Endothelial cell of umbilical vein (primary cell): ENCODE measurements around the gene MSANTD3. TPM values are rescaled to one million over a fixed set of nuclear protein-coding genes. Genes with fewer than 3 reads are reported as not detected.
A peak's percentile ranks its signal among the peaks of the same experiment; 100 is the strongest.

Experiments
- BruUV-seq: library from RNA; stranded (reverse); fragments of 400-500 nt; replicated peaks from 2 replicates; lab custom pipeline; 2021; lab: Mats Ljungman, UMichigan
- CTCF ChIA-PET: fragments of 300-600, 350-600 bp; sonication (Branson Sonifier 250); formaldehyde crosslinking; loops from one replicate; lab custom pipeline; 2021; ENCODE audit warnings: antibody characterized with exemption, inconsistent platforms; lab: Charles Lee
- POLR2A ChIA-PET: fragments of 300-600, 350-600 bp; sonication (Branson Sonifier 250); formaldehyde crosslinking; loops from one replicate; lab custom pipeline; 2021; ENCODE audit warnings: antibody characterized with exemption, inconsistent platforms; lab: Charles Lee
- DNase-seq: peaks from one replicate; pipeline ENCODE4 v3.0.0-alpha.2; 2011; ENCODE audit warnings: low read depth, low spot score
- FAIRE-seq: peaks from 2 replicates; lab custom pipeline; 2011; peaks lifted over from hg19 to GRCh38; lab: Jason Lieb, UNC
- H2AFZ ChIP-seq: 2 replicates; pipeline ENCODE4 v1.6.0; 2012; ENCODE audit warnings: low read depth, low read length, control low read depth, inconsistent platforms
- H3K27ac ChIP-seq: 2 replicates; pipeline ENCODE4 v1.5.1; 2011; ENCODE audit warnings: low read depth, mild to moderate bottlenecking, control low read depth, low read length, moderate library complexity; ENCODE audit not compliant: insufficient read depth
- H3K27me3 ChIP-seq, 2 experiments: 2 replicates each; pipeline versions ENCODE4 v1.6.0 to v1.6.1; 2011; ENCODE audit warnings: low read length in 2 of 2, mixed read lengths in 1 of 2; ENCODE audit not compliant: control insufficient read depth in 2 of 2, insufficient read depth in 2 of 2
- H3K36me3 ChIP-seq, 2 experiments: 2 replicates in 1 of 2; 3 replicates in 1 of 2; pipeline ENCODE4 v1.5.1; 2011; ENCODE audit warnings: low read length in 2 of 2, mild to moderate bottlenecking in 1 of 2, moderate library complexity in 1 of 2; ENCODE audit not compliant: control insufficient read depth in 2 of 2, insufficient read depth in 2 of 2; ENCODE audit errors: extremely low read depth in 1 of 2
- H3K4me1 ChIP-seq: 3 replicates; pipeline ENCODE4 v1.5.1; 2011; ENCODE audit warnings: mild to moderate bottlenecking, low read length; ENCODE audit not compliant: control insufficient read depth, insufficient read depth; ENCODE audit errors: extremely low read depth
- H3K4me2 ChIP-seq: 2 replicates; pipeline ENCODE4 v1.6.1; 2011; ENCODE audit warnings: low read length, control low read depth, mixed read lengths; ENCODE audit not compliant: insufficient read depth
- H3K4me3 ChIP-seq, 3 experiments: fragments of 200-600 bp in 1 of 3; sonication (generic), shearing (Covaris generic) in 1 of 3; replicated peaks in 1 of 3; 2 replicates each; pipeline ENCODE4 v1.5.1; 2011 to 2016; ENCODE audit warnings: control low read depth in 3 of 3, low read length in 3 of 3, mild to moderate bottlenecking in 2 of 3, inconsistent platforms in 1 of 3, low read depth in 1 of 3, moderate library complexity in 1 of 3; ENCODE audit not compliant: insufficient read depth in 1 of 3
- H3K79me2 ChIP-seq: 2 replicates; pipeline ENCODE4 v1.6.0; 2012; ENCODE audit warnings: low read length, inconsistent platforms; ENCODE audit not compliant: control insufficient read depth, insufficient read depth
- H3K9ac ChIP-seq: replicated peaks from 2 replicates; pipeline ENCODE3; 2011; ENCODE audit warnings: low read length, control low read depth; ENCODE audit not compliant: insufficient read depth; ENCODE audit errors: extremely low read depth
- H3K9me1 ChIP-seq: replicated peaks from 3 replicates; pipeline ENCODE4 v1.6.0; 2011; ENCODE audit warnings: mild to moderate bottlenecking, low read length; ENCODE audit not compliant: control insufficient read depth, insufficient read depth; ENCODE audit errors: extremely low read depth
- H3K9me3 ChIP-seq: replicated peaks from 2 replicates; pipeline ENCODE4 v1.5.1; 2012; ENCODE audit warnings: low read length, inconsistent platforms; ENCODE audit not compliant: control insufficient read depth, insufficient read depth
- H4K20me1 ChIP-seq: replicated peaks from 2 replicates; pipeline ENCODE3; 2011; ENCODE audit warnings: mild to moderate bottlenecking, low read length; ENCODE audit not compliant: control insufficient read depth, insufficient read depth; ENCODE audit errors: extremely low read depth
- EZH2 ChIP-seq: IDR thresholded peaks from 2 replicates; pipeline ENCODE4 v1.6.1; 2012; ENCODE audit warnings: borderline replicate concordance, low read depth, mild to moderate bottlenecking, moderate library complexity, low read length, inconsistent platforms; ENCODE audit not compliant: severe bottlenecking
- FOS ChIP-seq: IDR thresholded peaks from 2 replicates; pipeline ENCODE4 v1.6.1; 2011; ENCODE audit warnings: mild to moderate bottlenecking, low read length, moderate library complexity, borderline replicate concordance; ENCODE audit not compliant: insufficient read depth
- GATA2 ChIP-seq: IDR thresholded peaks from 2 replicates; pipeline ENCODE4 v1.7.0; 2011; ENCODE audit warnings: low read depth, mild to moderate bottlenecking, moderate library complexity, mixed read lengths, low read length; ENCODE audit not compliant: insufficient read length, insufficient read depth
- JUN ChIP-seq: IDR thresholded peaks from 2 replicates; pipeline ENCODE4 v1.6.1; 2011; ENCODE audit warnings: borderline replicate concordance, low read depth; ENCODE audit not compliant: insufficient read length, insufficient read depth
- MYC ChIP-seq: IDR thresholded peaks from one replicate; pipeline ENCODE4 v1.6.1; 2011; ENCODE audit warnings: mild to moderate bottlenecking, low read depth, low read length
- POLR2A ChIP-seq: IDR thresholded peaks from 2 replicates; pipeline ENCODE4 v1.6.1; 2012; ENCODE audit warnings: low read depth, mild to moderate bottlenecking, control low read depth, low read length
- POLR2AphosphoS5 ChIP-seq: IDR thresholded peaks from 2 replicates; pipeline ENCODE4 v1.6.1; 2012; ENCODE audit warnings: low read depth, mild to moderate bottlenecking, control low read depth, low read length, moderate library complexity; ENCODE audit not compliant: insufficient read depth
- dilution Hi-C: fragments of 300-500 bp; cut with MboI; formaldehyde crosslinking; loops from one replicate; pipeline ENCODE4 v1.15.0; 2019; ENCODE audit warnings: low sequenced_read_pairs; ENCODE audit not compliant: extremely low pct_ligation_motif_present
- intact Hi-C: fragments of 100-400 bp; cut with micrococcal nuclease; formaldehyde crosslinking; loops from one replicate; pipeline ENCODE4 v1.10.0; 2022
- polyA plus RNA-seq, 4 experiments: library from polyadenylated mRNA; depleted of rRNA in 3 of 4; stranded (reverse) in 3 of 4; unstranded in 1 of 4; fragments of >200 nt; gene quantifications; 2 replicates each; pipeline versions ENCODE4 v1.2.1 to v1.2.3, GENCODE V29; 2011 to 2012; ENCODE audit warnings: missing spikeins in 1 of 4
- total RNA-seq: library from RNA; stranded (reverse); gene quantifications from 2 replicates; pipeline ENCODE4 v1.2.3, GENCODE V29; 2021
- TF ChIP-seq, protein P1 (sequence below): IDR thresholded peaks from 2 replicates; pipeline ENCODE4 v1.6.1; 2011; ENCODE audit not compliant: insufficient read depth, insufficient read length
- TF ChIP-seq, protein P2 (sequence below), 2 donors: IDR thresholded peaks; 1 replicate in 1 of 2; 2 replicates in 1 of 2; pipeline ENCODE4 v1.5.1; 2011; ENCODE audit warnings: low read length in 2 of 2, mild to moderate bottlenecking in 2 of 2, moderate library complexity in 2 of 2, control low read depth in 1 of 2, inconsistent platforms in 1 of 2, low read depth in 1 of 2; ENCODE audit not compliant: insufficient read depth in 1 of 2; ENCODE audit errors: extremely low read depth in 1 of 2

Gene MSANTD3
- total and polyA plus RNA-seq, 2 donors (not counting 3 experiments of a cell fraction or from before 2014, with no cell fraction given): 31.3 to 88.5 TPM

DNA sequence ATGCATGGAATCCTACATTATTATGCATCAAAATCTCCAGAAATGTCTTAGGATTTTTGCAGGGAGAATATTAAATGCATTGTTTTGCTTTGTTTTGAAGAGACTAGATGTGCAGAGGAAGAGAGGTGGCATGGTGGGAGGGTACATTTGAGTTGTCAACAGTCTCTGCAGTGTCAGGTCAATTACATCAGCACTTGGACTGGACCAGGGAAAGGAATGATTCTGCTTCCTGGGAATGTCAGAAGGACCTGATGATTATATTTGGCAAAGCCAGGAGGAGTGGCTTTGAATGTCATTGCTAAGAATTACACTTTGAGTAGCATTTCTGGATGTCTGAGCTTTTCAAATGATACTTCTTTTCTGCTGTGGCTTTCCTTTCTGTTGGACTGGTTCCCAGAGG lies 28.5 kb downstream of the MSANTD3 start:
- BruUV-seq: no TSS peak
- peaks cover 2% of the 10 kb centered on the region for H3K79me2 ChIP-seq
- H3K9ac ChIP-seq: no peak overlapping the region
- H3K9me3 ChIP-seq: no peaks in the 10 kb centered on the region
- no peak overlapping the region for H3K27ac ChIP-seq
- intact Hi-C loops (no loop called here), dilution Hi-C loops (no loop called here)
- no peaks in the 10 kb centered on the region for H3K27me3 ChIP-seq
- H3K4me3 ChIP-seq: no peak overlapping the region
- no peaks in the 10 kb centered on the region for H3K9me1 ChIP-seq
- ChIA-PET CTCF (no interaction called here), POLR2A (no interaction called here)
- H2AFZ ChIP-seq: no peak overlapping the region
- H3K4me1 ChIP-seq: no peaks in the 10 kb centered on the region
- TF ChIP-seq JUN (no peak), POLR2A (no peak), EZH2 (no peak), POLR2AphosphoS5 (no peak), GATA2 (no peak), FOS (no peak), MYC (no peak)
- TF ChIP-seq, protein P1, sequence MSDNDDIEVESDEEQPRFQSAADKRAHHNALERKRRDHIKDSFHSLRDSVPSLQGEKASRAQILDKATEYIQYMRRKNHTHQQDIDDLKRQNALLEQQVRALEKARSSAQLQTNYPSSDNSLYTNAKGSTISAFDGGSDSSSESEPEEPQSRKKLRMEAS: no peak
- TF ChIP-seq, protein P2, sequence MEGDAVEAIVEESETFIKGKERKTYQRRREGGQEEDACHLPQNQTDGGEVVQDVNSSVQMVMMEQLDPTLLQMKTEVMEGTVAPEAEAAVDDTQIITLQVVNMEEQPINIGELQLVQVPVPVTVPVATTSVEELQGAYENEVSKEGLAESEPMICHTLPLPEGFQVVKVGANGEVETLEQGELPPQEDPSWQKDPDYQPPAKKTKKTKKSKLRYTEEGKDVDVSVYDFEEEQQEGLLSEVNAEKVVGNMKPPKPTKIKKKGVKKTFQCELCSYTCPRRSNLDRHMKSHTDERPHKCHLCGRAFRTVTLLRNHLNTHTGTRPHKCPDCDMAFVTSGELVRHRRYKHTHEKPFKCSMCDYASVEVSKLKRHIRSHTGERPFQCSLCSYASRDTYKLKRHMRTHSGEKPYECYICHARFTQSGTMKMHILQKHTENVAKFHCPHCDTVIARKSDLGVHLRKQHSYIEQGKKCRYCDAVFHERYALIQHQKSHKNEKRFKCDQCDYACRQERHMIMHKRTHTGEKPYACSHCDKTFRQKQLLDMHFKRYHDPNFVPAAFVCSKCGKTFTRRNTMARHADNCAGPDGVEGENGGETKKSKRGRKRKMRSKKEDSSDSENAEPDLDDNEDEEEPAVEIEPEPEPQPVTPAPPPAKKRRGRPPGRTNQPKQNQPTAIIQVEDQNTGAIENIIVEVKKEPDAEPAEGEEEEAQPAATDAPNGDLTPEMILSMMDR (IDR thresholded peaks at IDR 0.05; ENCODE audit: extremely low read depth in 1 of 2, insufficient read depth in 1 of 2, low read depth in 1 of 2, low read length in 2 of 2): no peak
- H3K36me3 ChIP-seq: peaks cover 3 to 11% of the 10 kb centered on the region in 2 experiments
- H3K4me2 ChIP-seq: no peak overlapping the region
- FAIRE-seq (peak; percentile 42), DNase-seq (peak; percentile 21)
- H4K20me1 ChIP-seq: no peaks in the 10 kb centered on the region
